ENCODE results near the gene LUZP1.
"Not testable (repeated sequence)": the region's sequence is repeated elsewhere in the genome, so short reads cannot be mapped to it uniquely, and the experiment has no call there.

The LUZP1 gene

DNA sequence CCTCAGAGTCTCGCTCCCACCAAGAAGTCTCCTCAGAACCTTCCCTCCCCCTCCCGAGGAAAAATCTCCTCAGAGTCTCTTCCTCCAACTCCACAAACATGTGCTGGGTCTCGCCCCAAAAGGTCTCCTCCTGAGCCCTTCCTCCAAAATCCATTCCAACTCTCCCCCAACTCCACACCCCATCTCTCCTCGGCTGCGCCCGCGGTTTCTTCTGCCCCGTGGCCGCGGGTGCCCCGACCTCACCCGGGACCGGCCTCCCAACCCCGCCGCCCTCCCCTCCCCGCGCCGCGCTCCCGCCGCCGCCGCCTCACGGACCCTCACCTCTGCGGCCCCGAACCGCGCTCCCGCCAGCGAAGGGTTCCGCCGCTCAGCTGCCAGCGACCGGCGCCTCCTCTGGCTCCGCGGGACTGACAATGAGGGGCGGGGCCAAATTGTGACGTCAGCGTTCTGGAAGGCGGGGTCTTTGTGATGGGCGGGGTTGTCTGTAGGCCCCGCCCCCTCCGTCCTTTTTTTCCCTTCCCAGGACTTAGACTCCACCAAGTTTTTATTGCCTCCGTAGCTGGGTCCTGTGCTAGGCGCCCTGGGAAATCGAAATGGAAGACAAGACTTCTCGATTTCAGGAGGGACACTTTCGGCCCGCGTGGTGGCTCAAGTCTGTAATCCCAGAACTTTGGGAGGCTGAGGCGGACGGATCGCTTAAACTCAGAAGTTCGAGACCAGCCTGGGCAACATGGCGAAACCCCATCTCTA lies at the start of gene LUZP1:
TSS of gene LUZP1 (minus strand) at position 412 of the 750 bp plus-strand sequence.
- DNase-seq, result peak; percentile 83 to 89

DNA sequence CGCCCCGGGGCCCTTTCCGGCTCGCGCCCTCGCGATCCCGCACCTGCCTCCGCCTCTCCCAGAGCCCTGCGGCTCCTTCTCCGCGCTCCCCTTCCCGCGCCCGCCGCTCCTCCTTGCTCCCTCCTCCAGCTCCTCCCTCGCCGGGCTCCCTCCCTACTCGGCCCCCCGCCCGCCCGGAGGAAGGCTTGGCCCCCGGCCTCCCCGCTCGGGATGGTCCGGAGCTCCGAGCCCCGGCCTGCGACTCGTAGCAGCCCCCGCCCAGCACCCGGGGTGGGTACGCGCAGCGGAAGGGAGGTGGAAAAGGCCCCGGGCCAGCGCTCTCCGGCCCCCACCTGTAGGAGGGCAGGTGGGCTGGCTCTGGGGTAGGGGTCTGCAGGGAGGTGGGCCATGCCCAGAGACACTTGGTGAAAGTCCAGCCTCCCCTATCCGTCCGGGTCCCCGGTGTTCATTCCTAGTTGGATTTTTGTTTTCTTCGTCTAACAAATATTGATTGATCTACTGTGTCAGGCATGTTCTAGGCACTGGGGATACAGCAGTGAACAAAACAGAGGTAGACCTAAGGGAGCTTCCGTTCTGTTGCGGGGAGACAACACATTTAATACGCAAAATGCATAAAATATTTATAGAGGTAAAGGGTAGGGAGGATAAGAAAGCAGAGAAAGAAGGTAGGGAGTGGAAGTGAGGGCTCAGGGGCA lies 48.9 kb upstream of the LUZP1 start, which contains the start of gene HTR1D:
TSS of gene HTR1D (minus strand) at position 82 of the 695 bp plus-strand sequence. CDS start 23,283 bp downstream, outside the sequence.
- no peak for DNase-seq

DNA sequence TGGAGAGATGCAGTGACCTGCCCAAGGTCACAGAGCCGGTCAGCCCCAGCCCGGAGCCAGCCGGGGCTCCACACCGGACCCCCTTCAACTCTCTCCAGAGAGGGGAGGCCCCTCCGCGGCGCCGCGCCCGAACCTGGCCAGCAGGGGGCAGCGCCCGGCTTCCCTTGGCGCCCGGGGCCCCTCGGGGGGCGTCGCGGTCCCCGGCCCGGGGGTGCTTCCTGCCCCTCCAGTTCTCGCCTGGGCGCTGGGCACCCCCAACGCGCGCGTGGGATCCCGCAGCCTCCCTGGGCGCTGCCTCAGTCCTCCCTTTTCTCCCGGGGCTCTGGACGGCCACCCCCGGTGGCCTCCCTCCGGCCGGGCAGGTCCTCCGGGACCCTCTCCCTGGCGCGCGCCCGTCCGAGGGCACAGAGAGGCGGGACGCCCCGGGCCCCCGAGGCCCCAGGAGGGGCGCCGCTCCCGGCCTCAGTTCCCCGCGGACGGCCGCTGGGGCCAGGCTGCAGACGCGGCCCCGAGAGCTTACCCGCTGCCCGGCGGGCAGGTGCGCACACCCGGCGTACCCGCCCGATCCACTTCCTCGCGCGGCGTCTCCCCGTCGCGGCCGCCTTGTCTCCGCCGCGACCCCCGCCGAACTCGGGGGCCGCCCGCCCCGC lies 48.2 kb upstream of the LUZP1 start:
- peak; percentile 19 to 44 for DNase-seq

DNA sequence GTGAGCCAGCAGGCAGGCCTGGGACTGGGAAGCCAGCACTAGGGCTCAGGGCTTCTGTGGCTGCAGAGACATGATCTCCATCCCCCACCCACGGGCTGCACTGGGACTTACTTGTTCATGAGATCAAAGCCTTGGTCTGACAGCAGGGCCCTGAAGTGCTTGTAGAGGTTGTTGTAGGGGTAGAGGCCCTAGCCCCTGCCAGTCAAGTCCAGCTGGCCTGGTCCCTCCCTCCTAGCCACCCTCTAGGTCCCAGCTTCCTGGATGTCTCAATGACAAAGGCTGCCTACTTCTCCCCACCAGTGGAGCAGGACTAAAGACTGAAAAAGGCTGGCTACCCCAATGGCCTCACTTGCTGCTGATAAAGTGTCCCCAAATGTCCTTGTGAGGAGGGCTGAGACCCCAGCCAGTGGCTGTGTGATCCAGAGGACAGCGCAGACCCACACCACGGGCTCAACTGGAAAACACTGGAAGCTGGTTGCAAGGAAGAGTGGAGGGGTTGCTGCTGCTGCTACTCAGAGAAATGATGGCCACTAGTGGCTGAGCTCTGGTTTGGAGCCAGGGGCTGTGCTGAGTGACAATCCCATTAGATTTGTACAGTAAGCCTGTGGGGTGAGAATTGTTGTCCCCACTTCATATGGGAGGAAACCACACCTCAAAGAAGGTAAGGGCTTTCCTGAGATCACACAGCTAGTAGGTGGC lies 47.2 kb upstream of the LUZP1 start:
- no peak for DNase-seq

DNA sequence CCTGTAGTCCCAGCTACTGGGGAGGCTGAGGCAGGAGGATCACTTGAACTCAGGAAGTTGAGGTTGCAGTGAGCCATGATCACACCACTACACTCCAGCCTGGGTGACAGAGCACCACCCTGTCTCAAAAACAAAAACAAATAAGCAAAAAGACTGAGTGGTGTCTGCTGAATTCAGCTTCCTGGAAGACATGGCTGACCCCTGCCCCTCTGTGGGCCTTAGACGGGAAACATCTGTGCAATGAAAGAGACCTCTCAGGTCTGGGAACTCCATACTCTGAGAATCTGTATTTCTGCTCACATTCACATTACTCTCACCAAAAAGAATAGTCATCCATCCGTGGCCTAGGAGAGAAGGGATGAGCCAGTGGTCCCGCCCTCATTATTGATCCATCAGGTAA lies 46.6 kb upstream of the LUZP1 start:
- DNase-seq, result no peak

DNA sequence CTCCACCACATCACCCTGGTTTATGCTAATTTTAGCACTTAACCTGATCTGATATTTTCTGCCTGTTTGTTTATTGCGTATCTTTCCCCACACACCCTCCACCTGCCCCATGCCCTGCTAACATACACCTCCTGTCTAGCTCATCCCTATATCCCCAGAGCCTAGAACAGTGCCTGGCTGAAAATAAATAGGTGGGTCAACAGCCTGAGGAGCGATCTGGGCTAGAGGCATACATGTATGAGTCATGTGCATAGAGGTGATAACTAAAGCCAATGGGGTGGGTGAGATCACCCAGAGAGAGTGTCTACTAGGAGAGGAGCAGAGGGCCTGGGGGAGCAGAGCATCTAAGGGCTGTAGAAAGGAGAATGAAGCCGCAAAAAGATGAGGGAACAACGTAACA lies 46.0 kb upstream of the LUZP1 start:
- DNase-seq, result no peak

DNA sequence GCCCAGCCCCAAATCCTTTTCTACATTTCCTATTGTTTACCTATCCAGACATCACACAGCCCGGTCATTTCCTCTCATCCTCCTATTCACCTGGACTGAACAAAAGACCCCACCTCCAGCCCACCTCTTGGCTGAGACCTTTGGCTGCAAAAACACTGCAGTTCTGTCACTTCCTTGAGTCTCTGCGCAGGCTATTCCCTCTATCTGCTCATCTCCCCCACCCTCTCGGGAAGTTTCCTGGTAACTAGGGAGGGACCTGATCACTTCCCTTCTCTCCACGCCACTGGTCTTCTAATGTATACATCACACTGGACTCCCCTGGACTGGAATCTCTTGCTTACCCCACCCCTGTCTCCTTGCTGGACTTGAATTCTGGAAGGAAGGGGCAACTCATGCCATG lies 43.3 kb upstream of the LUZP1 start:
- no peak for DNase-seq

DNA sequence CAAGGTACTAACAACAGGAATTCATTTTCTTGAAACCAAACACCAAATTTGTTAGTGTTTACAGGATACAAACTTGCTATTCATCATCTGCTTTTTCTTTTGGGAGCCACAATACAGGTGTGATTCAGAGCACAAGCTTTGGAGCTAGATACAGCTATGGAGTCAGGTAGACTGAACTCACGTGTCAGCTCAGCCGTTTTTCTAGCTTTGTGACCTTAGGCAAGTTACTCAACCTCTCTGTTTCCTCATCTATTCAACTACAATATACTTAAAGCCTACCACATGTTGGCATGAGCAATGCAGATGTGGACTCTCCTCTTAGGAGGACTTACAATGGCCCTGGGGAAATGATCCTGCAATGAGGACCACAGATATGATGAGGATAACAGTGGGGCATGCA lies 42.3 kb upstream of the LUZP1 start:
- DNase-seq, result no peak

DNA sequence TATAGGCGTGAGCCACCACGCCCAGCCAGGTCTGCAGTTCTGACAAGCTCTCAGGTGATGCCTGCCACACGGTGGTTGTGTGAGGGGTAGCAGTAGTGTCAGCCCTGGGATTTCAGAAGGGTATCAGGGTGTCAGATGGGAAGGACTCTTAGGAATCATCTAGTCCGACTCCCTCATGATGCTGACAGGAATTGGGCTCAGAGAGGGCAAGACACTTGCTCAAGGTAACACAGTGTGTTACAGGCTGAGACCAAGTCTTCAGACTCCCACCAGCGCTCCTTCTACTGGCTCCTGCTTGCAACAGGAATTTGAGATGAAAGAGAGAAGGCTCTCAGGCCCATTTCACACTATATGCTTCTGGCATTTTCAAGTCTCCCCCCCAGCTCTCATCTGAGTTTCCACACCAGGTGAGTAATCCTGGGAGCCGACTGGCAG lies 41.7 kb upstream of the LUZP1 start:
- no peak for DNase-seq

DNA sequence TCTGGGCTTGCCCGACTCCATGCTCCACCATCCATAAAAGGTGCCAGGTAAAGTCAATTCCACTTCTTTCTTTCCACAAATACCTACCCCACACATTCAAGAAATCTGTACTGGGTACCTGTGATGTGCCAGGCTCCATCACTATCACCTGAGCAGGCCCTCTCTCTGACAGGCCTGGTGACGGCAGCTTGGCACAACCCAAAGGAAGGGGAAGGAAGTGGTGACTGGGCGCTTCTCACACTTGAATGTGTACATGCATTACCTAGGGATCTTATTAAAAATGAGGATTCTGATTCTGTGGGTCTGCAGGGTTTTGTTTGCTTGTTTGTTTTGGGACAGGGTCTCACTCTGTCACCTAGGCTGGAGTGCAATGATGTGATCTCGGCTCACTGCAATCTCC lies 41.1 kb upstream of the LUZP1 start:
- no peak for DNase-seq

DNA sequence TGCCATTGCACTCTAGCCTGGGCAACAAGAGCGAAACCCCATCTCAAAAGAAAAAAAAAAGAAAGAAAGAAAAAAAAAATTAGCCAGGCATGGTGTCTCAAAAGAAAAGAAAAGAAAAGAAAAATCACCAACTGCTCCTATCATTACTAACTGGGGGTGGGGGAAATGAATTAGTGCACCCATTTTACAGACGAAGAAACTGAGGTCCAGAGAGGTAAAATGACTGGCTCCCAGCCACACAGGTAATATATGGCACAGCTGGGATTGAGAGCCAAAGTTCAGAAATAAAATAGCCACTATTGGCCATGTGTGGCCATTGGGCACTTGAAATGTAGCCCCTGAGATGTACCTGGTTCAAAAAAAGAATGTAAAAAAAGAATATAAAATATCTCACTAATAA lies 39.9 kb upstream of the LUZP1 start:
- no peak for DNase-seq

DNA sequence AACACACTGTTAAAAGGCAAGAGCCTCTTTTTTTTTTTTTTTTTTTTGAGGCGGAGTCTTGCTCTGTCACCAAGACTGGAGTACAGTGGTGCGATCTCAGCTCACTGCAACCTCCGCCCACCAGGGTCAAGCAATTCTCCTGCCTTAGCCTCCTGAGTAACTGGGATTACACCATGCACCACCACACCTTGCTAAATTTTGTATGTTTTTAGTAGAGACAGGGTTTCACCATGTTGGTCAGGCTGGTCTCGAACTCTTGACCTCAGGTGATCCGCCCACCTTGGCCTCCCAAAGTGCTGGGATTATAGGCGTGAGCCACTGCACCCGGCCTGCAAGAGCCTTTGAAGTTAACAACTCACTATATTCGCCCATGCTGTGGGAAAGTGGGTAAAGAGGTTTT lies 39.1 kb upstream of the LUZP1 start:
- DNase-seq, result not testable (repeated sequence)

DNA sequence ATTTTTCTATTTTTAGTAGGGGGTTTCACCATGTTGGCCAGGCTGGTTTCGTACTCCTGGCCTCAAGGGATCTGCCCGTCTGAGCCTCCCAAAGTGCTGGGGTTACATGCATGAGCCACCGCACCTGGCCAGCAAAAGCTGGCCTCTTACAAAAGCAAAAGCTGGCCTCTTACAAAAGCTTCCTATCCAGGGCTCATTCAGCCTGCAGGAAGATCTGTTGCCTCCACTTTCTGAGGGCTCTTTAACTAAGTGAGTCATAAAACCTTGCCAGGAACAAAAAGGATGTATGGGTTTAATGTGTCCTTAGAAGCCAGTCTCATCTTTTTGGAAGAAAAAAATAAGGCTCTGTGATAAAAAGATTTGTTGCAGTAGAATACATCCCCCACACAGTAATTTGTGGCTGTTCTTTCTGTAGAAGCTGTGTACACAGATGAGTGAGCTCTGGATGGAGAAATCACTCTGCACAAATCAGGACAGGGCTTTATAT lies 33.6 kb upstream of the LUZP1 start:
- no peak for DNase-seq

DNA sequence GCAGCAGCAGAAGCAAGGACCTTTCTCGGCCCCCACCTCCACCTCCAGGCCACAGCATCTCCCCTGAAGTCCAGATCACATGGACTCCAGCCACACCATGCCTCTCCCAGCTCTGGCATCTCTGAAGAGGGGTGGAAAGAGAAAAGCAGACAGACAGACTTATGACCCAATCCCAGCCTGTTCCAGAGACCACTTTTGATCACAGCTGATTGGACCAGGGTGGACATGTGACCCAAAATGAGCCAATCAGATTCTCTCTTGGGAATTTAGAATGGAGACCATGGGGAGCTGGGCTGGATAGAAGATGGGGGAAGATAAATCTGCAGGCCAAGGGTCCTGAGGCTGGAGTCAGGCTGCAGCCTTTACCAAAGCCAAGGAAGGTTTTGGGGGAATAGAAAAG lies 32.2 kb upstream of the LUZP1 start:
- no peak for DNase-seq

DNA sequence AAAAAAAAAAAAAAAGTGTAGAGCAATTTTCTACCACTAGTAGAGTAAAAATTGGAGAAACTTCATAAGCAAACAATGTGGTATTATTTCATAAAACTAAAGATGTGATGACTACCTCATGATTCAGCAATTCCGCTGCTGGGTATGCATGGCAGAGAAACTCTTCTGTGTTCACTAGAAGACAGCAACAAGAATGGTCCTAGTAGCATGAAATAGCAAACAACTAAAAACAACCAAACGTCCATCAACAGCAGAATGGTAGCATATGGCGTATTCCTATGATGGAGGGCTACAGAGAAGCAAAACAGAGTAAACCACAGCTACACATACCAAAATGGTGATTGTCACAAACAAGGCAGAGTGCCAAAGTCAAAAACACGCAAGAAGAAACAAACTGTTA lies 29.7 kb upstream of the LUZP1 start:
- no peak for DNase-seq

DNA sequence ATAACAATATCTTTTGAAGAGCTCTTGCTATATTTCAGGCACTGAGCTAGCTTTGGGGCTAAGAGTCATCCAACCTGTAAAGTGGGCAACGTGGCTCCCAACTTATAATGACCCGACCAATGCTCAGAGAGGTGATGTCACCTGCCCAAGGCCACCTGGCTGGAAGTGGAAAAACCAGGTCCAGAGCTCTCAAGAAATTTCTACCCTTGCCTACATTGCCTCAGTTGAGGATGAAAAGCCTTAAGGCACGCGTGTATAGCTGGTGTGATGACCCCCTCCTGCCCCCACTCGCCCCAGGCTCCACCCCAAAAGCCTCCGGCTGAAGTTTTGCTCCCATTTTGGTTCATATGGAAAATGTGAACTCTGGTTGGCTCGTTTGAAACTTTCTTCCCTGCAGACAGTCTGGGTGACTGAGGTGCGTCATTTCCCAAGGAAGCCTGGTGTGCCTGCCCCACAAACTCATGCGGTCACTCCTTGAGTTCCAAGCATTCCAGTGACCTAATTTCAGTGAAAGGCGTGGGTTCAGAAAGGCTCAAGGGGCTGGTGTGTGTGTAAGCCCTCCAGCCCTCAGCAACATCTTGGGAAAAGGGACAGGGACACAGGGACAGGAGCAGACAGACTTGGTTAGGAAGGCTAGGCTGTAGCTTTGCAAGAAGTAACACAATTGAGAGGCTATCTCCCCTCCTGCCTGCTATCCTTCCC lies 28.1 kb upstream of the LUZP1 start:
- no peak for DNase-seq

DNA sequence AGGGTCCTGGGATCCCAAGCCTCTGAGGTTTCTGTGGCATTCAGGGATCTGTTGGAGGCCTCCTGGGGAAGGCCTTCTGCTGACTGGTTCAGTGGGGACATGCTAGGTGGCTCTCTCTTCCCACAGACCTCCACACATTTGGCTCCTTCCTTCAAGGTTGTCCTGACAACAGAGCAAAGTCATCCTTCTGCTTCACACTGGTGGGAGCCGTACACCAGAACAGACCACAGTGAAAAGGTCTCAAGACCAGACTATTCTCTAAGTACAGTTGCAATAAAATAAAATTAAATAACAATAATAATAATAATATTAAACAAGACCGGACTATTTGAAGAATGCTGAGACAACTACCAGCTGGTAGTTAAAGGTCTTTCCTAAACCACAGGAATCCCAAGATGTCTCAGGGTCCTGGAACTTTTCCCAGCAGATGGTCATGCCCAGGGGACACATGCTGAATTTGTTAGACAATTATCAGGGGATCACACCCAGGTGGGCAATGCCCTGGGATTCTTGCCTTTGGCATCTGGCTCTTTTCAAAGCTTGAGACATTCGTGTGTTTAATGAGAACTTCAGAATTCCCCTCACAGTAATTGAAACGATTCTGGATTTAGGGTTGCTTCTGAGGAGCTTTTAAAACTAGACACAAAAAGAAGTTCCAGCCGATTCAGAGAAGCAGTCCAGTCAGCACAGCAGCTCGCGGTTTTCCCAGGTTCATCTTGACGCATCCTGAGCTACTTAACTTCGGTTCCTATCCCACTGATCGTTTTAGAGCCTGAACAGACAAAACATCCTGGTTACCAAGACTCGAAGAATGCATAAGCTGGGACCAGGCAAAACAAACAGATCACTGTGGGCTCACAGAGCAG lies 25.7 kb upstream of the LUZP1 start:
- DNase-seq, result no peak

DNA sequence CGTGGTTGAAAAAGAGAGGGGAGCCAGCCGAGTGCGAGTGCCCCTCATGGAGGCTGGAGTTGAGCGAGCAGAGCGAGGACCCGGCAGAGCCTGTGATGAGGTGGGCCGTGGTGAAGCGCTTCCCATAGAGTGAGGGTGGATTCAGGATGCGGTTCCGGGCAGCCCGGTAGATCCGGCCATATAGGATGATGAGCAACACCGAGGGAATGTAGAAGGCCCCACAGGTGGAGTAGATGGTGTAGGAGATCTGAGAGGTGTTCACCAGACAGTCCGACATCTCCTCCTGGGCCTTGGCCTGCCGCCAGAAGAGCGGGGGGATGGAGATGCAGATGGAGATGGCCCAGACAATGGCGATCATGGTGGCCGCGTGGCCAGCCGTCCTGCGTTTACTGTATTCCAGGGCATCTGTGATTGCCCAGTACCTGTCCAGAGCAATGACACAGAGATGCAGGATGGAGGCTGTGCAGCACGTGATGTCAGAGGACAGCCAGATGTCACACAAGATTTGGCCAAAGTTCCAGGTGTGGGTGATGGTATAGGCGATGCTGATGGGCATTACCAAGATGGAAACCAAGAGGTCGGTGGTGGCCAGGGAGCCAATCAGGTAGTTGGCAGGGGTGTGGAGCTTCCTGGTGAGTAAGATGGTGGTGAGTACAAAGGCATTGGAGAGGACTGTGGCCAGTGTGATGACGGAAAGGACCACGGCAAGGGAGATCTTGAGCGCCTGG lies 24.9 kb upstream of the LUZP1 start:
- DNase-seq, result no peak

DNA sequence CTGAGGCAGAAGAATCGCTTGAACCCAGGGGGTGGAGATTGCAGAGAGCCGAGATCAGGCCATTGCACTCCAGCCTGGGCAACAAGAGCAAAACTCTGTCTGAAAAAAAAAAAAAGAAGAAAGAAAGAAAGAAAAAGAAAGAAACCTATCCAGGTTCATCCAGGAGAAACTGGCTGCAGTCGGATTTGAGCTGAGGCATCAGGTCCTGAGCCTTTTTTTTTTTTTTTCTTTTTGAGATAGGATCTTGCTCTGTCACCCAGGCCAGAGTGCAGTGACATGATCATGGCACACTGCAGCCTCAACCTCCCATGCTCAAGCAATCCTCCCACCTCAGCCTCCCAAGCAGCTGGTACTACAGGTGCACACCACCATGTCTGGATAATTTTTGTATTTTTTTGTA lies 22.5 kb upstream of the LUZP1 start:
- DNase-seq, result no peak

DNA sequence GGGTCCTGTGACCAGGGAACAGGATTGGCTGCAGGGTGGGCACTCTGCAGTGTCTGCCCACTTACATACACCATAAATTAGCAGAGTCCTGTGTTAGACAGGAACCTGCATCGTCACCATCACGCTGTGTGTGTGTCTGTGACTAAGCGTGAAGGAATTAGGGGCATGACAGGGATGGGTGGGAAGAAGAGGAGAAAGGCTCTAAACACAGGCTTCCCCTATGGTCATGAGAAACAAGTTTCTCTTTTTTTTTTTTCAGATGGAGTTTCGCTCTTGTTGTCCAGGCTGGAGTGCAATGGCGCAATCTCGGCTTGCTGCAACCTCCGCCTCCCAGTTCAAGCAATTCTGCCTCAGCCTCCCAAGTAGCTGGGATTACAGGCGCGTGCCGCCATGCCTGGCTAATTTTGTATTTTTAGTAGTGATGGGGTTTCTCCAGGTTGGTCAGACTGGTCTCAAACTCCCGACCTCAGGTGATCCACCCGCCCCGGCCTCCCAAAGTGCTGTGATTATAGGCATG lies 20.3 kb upstream of the LUZP1 start:
- DNase-seq, result not testable (repeated sequence)
